HG03139 (cell line): ENCODE measurements around the gene ACKR3.

Source experiments
- ATAC-seq: cut with Tn5 transposase; IDR thresholded peaks from one replicate; pipeline ENCODE4 v1.9.1; 2021; ENCODE audit not compliant: unreplicated experiment

ACKR3 gene

DNA sequence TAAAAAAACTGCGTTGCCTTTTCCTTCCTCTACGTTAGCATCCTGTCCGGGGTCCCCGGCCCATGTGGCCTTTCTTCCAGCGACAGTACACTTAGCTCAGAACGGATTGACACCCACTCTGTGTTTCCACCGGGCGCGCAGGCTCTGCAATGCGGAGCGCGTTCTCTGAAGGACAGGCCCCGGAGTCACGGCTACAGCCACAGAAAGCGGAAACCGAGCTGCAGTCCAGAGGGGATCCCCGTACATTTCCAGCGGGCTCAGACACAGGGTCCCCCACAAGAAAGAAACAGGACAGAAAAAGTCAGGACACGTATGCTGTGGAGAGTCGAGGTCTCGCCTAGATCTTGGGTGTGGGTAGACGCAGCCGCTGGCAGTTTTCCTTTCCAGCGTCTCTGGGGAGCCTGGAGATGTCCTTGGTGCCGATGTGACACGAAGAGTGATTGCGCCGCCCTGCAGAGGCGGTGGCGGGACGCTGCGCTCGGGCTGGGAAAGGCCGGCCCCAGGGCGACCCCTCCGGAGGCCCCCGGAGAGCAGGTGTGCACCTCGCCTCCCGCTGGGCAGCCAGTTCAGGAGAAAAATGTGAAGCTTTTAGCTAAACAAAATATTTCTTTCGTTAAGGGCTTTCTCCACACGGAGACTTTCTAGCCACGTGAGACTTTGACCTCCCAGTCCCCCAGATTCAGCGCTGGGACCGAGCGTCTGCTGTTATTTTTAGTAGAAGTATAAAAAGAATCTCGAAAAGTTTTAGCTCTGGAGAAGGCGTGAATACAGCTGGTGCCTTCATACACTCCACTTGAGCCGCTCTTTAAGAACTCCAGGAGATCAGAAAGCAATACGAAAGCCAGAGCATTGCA, 1.3 kb upstream of the ACKR3 start:
- ATAC-seq = peak; percentile 37

DNA sequence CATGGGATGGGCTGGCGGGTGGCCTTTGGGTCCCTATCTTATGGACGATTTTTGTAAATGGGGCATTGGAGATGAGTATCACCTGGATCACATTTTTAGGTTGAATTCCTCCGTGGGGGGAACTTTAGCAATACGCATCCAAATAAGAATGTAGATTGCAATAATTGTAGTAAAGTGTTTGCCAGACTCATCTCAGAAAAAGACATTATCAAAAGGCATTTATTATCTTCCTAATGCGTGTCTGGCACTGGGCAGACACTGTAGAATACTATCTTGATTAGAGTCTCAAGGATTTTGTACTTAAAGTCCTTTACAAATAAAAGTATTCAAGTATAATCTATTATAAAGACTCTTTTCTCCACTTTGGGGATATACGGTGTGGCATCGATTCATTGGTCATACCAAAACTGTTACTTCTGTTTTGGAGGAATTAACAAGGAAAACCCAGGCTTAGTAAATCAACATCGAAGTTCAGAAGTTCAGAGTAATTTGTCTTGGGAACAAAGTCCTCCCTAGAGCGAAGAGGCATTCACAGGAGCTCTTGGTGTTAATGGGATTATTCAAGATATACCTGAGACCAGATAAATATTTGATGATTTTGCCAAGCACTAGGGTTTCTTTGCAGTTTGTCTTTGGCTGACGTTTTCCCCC, 578 bp upstream of the ACKR3 start:
- no peak for ATAC-seq

DNA sequence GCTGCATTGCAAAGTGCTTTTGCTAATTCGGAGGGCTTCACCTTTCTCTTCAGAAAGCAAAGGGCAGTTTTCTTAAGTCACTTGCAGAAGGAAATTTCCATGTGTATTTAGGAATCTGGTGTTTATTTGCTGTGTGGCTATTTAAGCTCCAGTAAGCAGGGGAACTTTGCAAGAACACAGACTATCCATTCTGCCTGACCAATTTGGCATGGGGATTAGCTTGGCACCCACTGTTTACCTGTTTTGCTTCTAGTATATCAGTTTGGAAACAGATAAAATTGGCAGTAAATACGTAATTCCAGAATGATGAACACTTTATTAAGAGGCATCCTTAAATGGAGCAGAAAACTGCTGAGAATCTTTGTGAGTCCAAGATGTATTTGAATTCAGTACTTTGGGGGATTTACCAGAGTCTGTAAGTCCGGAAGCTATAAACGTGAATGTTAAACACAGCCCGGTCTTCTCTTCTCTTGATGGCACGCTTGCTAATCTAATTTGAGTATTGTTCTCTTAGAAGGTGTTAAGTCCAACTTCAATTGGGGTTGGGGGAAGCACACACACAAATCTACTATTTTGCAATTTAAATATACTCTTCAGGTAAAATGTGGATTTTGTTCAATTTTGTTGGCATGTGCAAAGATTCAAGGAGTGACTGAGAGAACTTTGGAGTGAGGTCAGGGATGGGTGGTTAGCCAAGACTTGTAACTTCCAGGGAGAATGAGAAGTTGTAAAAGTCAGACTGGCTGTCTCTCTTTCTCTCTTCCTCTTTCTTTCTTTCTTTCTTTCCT, 650 bp downstream of the ACKR3 start:
- ATAC-seq = no peak

DNA sequence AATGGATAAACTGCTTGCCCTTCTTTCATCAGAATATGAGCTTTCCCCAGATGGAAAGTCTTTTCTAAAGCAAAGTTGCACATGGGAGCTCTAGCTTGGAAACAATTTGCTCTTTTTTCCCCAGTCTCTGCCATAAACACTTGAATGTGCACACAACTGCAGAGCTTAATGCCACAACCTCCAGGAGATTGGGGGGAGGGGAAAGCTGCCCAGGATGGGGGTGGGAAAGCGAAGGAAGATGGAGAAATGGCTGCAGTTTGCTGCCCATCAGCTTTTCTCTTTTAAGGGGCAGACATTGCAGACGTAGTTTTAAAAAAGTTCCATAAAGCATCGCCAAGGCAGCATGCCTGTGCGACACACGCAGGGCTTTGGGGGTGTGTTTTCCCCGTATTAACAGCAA, 1.5 kb downstream of the ACKR3 start:
- no peak for ATAC-seq

DNA sequence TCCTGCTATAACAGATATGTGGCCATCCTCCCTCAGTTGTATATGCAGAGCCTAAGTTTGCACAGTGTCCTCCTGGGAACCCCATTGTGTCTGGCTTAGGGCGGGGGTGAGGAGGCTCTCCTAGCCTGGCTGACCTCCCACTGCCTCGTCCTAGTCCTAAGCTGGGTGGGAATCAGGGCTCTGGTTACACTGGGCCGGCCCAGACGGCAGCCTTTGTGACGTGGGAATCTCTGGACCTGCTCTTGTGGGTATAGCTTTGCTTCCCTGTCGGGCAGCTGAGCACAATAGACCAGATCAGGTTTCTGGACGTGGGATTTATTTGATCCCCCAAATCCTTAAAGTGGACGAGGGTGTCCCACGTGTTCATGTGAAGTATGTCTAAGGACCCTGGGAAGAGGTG, 2.9 kb downstream of the ACKR3 start:
- ATAC-seq = no peak

DNA sequence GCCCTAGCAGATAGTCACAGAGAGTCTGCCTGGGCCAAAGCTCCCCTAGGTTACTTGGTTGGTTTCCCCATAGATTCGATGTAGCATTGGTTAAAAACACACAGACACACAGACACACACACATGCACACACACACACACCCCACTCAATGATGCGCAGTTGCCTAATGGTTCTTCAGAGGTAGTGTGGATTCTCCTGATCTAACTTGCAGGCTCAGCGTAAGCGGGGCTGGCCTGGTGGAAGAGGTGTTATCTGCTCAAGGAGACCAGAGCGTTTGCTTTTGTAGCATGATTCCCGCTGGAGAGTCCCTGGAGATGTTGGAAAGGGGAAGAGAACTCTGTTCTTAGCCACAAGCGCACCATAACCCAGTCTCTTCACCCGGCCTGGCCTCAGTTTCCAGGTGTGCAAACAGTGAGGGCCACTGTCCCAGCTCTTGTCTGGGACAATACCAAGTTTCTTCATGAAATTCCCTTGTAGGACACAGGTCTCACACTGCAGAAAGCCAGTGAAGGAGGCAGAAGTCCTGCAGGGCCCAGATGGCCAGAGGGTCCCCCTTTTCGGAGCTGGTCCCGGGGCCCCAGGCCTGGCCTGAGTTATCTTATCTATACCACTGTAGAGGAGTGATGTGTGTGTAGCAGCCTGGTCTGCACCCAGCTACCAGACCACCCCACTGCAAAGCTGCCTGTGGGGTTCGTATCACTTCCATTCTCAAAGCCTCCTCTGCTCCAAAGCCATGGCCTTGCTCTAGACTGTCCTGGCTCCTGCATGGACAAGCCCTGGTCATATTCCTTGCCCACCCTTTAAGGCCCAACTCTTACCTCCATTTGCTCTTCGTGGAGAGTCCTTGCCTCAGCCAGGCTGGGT, 3.7 kb downstream of the ACKR3 start:
- no peak for ATAC-seq

DNA sequence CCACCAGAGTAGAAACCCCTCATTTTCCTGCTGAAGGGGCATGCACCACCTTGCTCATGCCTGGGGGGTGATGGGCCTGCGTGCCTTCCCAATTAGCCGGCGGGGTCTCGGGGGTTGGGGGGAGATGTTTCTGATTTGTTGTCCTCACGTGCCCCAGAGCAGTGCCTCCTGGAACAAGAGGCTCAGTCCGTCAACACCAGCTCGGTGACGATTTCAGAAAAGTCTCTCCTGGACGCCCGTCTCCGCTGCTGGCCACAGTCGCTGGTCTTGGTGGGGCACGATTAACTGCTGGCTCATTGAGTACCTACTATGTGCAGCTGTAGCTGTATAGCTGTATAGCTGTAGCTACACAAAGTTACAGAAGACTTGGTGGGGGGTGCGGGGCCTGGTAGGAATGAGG, 4.4 kb downstream of the ACKR3 start:
- ATAC-seq = no peak

DNA sequence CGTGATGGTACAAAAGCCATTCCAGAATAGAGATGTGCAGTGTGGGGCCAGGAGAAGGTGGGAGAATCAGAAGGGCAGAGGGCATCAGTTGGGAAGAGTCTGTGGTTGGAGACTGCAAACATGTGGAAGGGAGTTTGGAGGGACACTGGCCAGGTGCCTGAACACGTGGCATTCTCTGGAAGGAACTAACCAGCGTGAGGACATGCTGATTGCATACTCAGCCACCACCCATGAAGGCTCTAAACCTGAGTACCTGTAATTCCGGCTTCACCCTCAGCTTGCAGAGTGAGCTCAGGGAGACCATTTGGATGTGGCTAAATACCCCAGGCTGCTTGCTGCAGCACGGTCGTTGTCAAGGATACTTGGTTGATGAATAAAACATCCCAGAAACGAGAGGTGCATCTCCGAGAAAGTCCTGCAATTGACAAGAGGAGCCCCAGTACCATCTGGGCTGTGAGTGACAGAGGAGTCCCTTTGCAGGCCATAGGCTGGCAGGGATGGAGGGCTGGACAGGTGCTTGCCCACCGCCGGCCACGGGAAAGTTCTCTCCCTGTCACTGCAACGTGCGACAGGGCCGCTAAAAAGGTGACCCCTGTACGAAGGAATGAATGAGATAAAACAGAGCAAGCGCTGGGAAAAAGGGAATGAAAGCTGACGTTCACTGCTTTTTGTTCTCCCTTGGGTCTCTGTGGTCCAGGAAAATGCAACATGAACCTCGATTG, 5.0 kb downstream of the ACKR3 start:
- ATAC-seq = no peak

DNA sequence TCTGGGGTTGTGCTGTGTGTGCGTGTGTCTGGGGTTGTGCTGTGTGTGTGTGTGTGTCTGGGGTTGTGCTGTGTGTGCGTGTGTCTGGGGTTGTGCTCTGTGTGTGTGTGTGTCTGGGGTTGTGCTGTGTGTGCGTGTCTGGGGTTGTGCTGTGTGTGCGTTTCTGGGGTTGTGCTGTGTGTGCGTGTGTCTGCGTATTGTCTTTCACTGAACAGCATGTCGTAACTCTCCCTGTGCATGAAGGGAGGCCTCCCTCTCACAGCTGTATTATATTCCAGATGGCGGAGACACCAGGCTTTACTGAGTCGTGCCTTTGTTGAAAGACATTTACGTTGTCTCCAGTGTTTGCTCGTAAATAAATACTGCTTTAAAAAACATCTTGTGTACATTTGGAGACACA, 5.9 kb downstream of the ACKR3 start:
- ATAC-seq = no peak

DNA sequence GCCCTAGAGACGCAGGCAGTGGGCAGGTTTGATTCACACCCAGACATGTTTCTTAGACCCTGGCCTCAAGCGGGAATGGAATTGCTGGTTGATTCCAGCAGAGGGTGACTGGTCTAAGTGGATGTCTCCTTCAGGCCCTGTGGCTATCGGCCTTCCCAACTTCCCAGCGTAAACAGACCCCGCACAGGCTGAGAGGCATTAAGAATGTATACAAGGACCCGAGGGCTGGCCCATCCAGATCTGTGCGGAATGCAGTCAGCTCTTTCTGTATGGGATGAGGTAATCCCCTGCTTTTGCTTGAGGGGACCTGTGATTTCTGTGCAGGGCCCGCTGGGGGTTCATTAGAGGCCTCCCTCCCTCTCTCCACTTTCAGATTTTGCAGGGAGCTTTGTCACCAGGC, 6.5 kb downstream of the ACKR3 start:
- no peak for ATAC-seq

DNA sequence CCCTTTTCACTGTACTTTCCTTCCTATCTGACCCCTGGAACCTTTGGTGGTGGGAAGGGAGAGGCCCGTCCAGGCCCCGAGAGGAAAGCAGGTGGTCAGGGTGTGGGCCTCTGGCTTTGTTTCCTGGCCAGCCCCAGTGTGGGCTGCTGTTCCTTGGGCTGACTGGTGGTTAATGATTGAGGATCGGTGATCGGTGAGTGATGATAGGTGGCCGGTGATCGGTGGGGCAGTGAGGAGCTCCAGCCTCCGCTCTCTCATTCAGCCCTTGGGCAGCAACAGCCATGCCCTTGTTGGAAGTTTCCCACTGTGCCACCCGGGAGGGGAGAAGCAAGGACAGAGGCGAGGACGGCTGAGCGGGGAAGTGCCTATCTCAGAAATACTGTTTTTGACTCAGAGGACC, 7.3 kb downstream of the ACKR3 start:
- ATAC-seq = no peak

DNA sequence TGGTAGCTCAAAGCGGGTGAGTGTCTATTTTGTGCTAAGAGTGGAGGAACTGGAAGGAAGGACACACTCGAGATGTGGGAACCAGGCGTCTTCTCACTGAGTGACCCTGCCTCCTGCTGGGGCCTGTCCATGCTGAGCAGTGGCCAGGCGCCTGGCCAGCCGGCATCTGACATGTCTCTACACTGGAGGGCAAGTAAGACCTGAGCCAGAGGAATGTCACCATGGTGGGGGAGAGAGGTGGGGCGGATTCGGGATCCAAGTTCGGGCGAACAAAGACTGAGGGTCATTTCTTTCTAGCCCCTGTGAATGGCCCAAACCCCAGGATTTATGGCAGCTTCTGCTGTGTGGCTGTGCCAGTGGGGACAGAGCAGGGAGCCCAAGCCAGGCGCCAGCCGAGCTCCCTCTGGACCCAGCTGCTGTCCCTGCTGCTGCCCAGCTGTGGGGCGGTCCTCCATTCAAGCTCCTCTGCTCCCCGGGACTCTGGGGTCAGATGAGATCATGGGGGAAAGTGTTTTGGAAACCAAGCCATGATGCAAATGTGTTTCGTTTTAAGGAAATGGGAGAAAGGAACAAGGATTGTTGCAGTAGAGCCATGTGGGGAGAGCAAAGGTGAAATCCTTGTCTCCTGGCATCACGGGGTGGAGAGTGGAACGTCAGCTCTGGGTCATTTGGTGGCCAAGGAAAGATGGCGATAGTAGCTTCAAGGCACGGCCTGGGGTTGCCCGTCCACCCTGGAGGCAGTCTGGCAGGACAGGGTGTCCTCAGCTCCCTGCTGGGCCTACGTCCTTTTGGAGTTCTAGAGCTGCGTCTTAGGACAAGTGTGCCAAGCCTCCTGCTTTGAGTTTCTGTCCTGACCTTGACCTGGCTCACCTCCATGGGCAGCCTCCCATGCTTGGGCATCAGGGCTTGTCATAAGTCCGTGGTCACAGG, 8.1 kb downstream of the ACKR3 start:
- no peak for ATAC-seq

DNA sequence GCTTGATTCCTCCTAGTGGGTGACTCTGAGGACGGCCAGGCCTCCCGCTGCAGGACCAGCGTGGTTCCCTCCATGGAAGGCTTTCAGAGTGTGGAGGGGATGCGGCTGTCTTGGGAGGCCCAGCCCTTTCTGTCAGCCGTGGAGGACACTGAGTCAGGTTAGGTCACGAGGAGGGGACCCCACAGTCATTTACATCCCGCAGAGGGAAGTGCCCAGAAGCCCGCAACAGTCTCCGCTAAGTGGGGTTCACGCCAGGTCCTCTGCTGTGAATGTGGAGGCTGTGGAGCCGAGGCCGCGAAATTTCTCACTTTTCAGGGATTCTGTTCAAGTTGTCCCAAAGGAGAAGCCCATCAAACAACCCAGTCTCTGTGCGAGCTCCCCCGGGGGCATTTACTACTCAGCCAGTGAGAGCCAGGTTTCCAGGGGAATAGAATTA, 8.8 kb downstream of the ACKR3 start:
- ATAC-seq = no peak

DNA sequence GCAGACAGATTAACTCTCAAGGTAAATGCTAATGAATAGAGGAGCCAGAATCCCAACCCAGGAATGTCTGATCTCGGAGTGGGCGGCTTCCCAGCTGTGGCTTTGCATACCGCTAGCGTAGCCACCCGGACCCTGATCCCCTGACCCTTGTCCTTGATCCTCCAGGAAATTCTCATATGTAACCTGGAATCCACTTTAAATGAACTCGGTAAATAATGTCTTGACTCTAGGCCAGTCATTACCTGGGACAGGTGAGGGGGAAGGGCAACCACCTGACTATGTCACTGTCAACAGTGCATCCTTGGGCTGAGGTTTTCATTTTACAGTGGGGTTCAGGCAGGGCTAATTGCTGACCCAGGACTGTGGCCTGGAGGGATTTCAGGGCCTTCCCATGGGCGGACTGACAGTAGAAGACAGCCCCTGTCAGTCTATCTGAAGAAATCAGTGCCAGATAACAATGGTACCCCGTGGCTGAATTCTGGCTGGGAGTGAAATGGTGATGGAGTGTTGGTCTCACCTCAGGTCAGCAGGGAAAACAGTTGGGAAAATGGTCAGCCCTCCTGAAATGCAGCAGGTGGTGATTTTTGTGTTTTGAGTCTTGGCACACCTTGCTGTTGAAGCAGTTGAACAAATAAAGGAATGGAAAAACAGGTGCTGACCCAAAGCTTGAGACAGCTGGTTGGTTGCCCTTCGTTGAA, 9.6 kb downstream of the ACKR3 start:
- no peak for ATAC-seq

DNA sequence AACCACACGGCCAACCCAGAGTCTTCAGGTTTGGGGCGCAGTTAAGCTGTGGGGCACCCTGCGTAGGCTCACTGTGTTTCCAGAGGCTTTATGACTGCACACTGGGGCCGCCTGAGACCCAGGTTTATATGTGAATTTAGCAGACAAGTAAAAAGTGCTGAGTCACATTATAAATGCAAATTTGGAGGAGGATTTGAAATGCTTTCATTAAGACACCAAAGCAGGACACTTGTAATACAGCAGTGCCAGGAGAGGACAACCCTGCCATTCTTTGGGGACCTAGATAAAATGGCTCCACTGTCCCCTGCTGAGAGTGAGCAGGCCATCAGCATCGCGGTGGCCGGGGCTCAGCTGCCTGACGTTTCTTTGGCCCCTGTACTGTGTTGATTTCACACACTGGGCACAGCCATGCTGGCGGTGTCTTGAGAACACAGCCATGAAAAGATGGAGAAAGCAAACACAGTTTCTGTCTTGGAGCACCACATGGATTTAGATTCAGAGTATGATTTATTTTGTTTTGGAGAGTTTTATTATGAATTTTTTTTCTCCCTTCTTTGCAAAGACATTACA, 10.2 kb downstream of the ACKR3 start:
- no peak for ATAC-seq

DNA sequence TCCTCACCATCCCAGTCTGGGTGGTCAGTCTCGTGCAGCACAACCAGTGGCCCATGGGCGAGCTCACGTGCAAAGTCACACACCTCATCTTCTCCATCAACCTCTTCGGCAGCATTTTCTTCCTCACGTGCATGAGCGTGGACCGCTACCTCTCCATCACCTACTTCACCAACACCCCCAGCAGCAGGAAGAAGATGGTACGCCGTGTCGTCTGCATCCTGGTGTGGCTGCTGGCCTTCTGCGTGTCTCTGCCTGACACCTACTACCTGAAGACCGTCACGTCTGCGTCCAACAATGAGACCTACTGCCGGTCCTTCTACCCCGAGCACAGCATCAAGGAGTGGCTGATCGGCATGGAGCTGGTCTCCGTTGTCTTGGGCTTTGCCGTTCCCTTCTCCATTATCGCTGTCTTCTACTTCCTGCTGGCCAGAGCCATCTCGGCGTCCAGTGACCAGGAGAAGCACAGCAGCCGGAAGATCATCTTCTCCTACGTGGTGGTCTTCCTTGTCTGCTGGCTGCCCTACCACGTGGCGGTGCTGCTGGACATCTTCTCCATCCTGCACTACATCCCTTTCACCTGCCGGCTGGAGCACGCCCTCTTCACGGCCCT, 11.2 kb downstream of the ACKR3 start:
- ATAC-seq = no peak

DNA sequence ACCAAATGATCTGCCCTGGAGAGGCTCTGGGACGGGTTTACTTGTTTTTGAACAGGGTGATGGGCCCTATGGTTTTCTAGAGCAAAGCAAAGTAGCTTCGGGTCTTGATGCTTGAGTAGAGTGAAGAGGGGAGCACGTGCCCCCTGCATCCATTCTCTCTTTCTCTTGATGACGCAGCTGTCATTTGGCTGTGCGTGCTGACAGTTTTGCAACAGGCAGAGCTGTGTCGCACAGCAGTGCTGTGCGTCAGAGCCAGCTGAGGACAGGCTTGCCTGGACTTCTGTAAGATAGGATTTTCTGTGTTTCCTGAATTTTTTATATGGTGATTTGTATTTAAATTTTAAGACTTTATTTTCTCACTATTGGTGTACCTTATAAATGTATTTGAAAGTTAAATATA, 11.9 kb downstream of the ACKR3 start:
- no peak for ATAC-seq

DNA sequence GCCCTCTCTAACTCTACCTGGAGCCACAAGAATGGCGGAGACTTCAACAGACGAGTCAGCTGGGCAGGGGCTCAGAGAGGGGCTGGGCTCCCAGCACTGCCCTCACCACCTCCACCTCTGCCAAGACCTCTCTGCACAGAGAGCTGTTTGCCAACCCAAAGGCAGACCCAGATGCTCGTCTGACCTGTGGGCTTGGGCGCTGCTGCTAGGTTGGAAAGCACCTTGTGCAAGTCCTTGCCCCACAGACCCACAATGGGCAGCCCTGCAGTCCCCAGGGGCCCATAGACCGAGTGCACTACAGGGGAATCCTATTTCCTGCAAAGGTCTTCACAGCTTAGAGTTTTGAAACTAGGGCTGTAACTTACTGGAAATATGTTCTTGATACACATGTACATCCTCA, 13.3 kb downstream of the ACKR3 start:
- ATAC-seq = no peak
